Panc1 (cell line): ENCODE data around the gene IRS1.

Experiments used
- POLR2AphosphoS5 ChIP-seq: IDR thresholded peaks from 2 replicates; pipeline ENCODE4 v1.6.1; 2012; ENCODE audit warnings: mild to moderate bottlenecking, low read depth, low read length, moderate library complexity
- SIN3A ChIP-seq: IDR thresholded peaks from 2 replicates; pipeline ENCODE4 v1.6.1; 2012; ENCODE audit warnings: low read depth, mild to moderate bottlenecking, low read length, moderate library complexity, borderline replicate concordance; ENCODE audit not compliant: insufficient read depth
- TCF7L2 ChIP-seq: IDR thresholded peaks from 2 replicates; pipeline ENCODE4 v1.6.1; 2011; ENCODE audit warnings: mild to moderate bottlenecking, low read depth, low read length, inconsistent platforms
- TF ChIP-seq, protein P1 (sequence below): fragments of 450-650 bp; IDR thresholded peaks from 2 replicates; pipeline ENCODE4 v1.5.1; 2017; ENCODE audit warnings: mild to moderate bottlenecking
- TF ChIP-seq, protein P2 (sequence below), 2 experiments: IDR thresholded peaks; 2 replicates each; pipeline ENCODE4 v1.6.1; 2011 to 2012; ENCODE audit warnings: low read depth in 2 of 2, control low read depth in 1 of 2, low read length in 1 of 2, mild to moderate bottlenecking in 1 of 2, moderate library complexity in 1 of 2; ENCODE audit not compliant: insufficient read depth in 1 of 2

DNA sequence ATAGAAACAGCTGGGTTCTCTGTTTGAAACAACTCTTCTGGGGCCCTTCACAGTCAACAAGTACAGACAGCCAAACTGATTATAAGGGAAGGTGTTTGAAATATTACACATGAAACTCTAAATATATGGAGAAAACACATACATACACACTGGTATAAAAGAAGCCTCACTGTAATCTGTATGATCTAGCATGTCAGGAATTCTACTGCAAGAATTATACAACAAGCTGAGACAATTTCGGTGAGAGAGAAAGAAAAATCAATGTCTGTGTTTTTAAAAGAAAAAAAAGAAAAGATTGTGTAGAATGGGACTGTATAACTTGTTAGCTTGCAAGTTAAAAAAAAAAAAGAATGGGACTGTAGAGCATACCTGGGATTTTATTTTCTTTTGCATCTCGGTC, 26.3 kb downstream of the IRS1 start:
- TF ChIP-seq, protein P1, sequence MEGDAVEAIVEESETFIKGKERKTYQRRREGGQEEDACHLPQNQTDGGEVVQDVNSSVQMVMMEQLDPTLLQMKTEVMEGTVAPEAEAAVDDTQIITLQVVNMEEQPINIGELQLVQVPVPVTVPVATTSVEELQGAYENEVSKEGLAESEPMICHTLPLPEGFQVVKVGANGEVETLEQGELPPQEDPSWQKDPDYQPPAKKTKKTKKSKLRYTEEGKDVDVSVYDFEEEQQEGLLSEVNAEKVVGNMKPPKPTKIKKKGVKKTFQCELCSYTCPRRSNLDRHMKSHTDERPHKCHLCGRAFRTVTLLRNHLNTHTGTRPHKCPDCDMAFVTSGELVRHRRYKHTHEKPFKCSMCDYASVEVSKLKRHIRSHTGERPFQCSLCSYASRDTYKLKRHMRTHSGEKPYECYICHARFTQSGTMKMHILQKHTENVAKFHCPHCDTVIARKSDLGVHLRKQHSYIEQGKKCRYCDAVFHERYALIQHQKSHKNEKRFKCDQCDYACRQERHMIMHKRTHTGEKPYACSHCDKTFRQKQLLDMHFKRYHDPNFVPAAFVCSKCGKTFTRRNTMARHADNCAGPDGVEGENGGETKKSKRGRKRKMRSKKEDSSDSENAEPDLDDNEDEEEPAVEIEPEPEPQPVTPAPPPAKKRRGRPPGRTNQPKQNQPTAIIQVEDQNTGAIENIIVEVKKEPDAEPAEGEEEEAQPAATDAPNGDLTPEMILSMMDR = no peak
- no peak for TF ChIP-seq TCF7L2
- TF ChIP-seq POLR2AphosphoS5 = no peak
- TF ChIP-seq, protein P2, sequence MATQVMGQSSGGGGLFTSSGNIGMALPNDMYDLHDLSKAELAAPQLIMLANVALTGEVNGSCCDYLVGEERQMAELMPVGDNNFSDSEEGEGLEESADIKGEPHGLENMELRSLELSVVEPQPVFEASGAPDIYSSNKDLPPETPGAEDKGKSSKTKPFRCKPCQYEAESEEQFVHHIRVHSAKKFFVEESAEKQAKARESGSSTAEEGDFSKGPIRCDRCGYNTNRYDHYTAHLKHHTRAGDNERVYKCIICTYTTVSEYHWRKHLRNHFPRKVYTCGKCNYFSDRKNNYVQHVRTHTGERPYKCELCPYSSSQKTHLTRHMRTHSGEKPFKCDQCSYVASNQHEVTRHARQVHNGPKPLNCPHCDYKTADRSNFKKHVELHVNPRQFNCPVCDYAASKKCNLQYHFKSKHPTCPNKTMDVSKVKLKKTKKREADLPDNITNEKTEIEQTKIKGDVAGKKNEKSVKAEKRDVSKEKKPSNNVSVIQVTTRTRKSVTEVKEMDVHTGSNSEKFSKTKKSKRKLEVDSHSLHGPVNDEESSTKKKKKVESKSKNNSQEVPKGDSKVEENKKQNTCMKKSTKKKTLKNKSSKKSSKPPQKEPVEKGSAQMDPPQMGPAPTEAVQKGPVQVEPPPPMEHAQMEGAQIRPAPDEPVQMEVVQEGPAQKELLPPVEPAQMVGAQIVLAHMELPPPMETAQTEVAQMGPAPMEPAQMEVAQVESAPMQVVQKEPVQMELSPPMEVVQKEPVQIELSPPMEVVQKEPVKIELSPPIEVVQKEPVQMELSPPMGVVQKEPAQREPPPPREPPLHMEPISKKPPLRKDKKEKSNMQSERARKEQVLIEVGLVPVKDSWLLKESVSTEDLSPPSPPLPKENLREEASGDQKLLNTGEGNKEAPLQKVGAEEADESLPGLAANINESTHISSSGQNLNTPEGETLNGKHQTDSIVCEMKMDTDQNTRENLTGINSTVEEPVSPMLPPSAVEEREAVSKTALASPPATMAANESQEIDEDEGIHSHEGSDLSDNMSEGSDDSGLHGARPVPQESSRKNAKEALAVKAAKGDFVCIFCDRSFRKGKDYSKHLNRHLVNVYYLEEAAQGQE (IDR thresholded peaks at IDR 0.05; ENCODE audit: insufficient read depth in 1 of 2, low read depth in 2 of 2, low read length in 1 of 2) = no peak
- no peak for TF ChIP-seq SIN3A
